ENCODE results near the gene OPN4.
A peak's percentile ranks its signal among the peaks of the same experiment; 100 is the strongest.

OPN4 gene

GRCh38 chr10:86681047-86681446 lies 26.7 kb downstream of the OPN4 start:
- no peak for DNase-seq (ENCODE audit: low read depth)

GRCh38 chr10:86681722-86682386 lies 27.5 kb downstream of the OPN4 start:
- no peak for DNase-seq (ENCODE audit: low read depth)

- no peak for DNase-seq (ENCODE audit: low read depth)
These were observed 28.3 kb downstream of the OPN4 start for GRCh38 chr10:86682675-86683074.

- DNase-seq (ENCODE audit: low read depth), result no peak
These were observed 30.2 kb downstream of the OPN4 start for GRCh38 chr10:86684331-86685097.

GRCh38 chr10:86685416-86685815 lies 31.1 kb downstream of the OPN4 start:
- DNase-seq (ENCODE audit: low read depth), result no peak

- no peak for DNase-seq (ENCODE audit: low read depth)
These were observed 31.7 kb downstream of the OPN4 start for GRCh38 chr10:86685893-86686632.

- DNase-seq (ENCODE audit: low read depth), result no peak
These were observed 32.6 kb downstream of the OPN4 start for GRCh38 chr10:86686972-86687371.

- DNase-seq (ENCODE audit: low read depth), result no peak
These were observed 33.4 kb downstream of the OPN4 start for GRCh38 chr10:86687750-86688149.

- peak; percentile 5 for DNase-seq (ENCODE audit: low read depth)
These were observed 34.1 kb downstream of the OPN4 start for GRCh38 chr10:86688398-86688921.

- DNase-seq (ENCODE audit: low read depth), result no peak
These were observed 34.8 kb downstream of the OPN4 start for GRCh38 chr10:86689146-86689545.

GRCh38 chr10:86690231-86690630 lies 35.9 kb downstream of the OPN4 start:
- no peak for DNase-seq (ENCODE audit: low read depth)

GRCh38 chr10:86690657-86691084 lies 36.3 kb downstream of the OPN4 start:
- DNase-seq (ENCODE audit: low read depth), result no peak

- no peak for DNase-seq (ENCODE audit: low read depth)
These were observed 37.1 kb downstream of the OPN4 start for GRCh38 chr10:86691333-86692022.

- no peak for DNase-seq (ENCODE audit: low read depth)
These were observed 37.7 kb downstream of the OPN4 start for GRCh38 chr10:86692023-86692514.

GRCh38 chr10:86692664-86693063 lies 38.3 kb downstream of the OPN4 start:
- no peak for DNase-seq (ENCODE audit: low read depth)

GRCh38 chr10:86693275-86693674 lies 38.9 kb downstream of the OPN4 start:
- DNase-seq (ENCODE audit: low read depth), result no peak

GRCh38 chr10:86693721-86694369 lies 39.5 kb downstream of the OPN4 start:
- DNase-seq (ENCODE audit: low read depth), result peak; percentile 16

- DNase-seq (ENCODE audit: low read depth), result no peak
These were observed 44.0 kb downstream of the OPN4 start for GRCh38 chr10:86698207-86698940.

GRCh38 chr10:86699125-86699524 lies 44.8 kb downstream of the OPN4 start:
- no peak for DNase-seq (ENCODE audit: low read depth)

GRCh38 chr10:86699541-86699940 lies 45.2 kb downstream of the OPN4 start:
- no peak for DNase-seq (ENCODE audit: low read depth)

Measured in stimulated activated CD8-positive, alpha-beta memory T cell treated with anti-CD3 and anti-CD28 coated beads, Interleukin-15, amount 100 ng/mL, for 1 hour (primary cell).